HG02852 (cell line): ENCODE results near the gene SLCO1C1.
"Not testable (repeated sequence)": the region's sequence is repeated elsewhere in the genome, so short reads cannot be mapped to it uniquely, and the experiment has no call there.

Experiments used
- ATAC-seq: cut with Tn5 transposase; IDR thresholded peaks from one replicate; pipeline ENCODE4 v1.9.1; 2021; ENCODE audit warnings: mild to moderate bottlenecking, moderate library complexity; ENCODE audit not compliant: unreplicated experiment

The SLCO1C1 gene, protein sequence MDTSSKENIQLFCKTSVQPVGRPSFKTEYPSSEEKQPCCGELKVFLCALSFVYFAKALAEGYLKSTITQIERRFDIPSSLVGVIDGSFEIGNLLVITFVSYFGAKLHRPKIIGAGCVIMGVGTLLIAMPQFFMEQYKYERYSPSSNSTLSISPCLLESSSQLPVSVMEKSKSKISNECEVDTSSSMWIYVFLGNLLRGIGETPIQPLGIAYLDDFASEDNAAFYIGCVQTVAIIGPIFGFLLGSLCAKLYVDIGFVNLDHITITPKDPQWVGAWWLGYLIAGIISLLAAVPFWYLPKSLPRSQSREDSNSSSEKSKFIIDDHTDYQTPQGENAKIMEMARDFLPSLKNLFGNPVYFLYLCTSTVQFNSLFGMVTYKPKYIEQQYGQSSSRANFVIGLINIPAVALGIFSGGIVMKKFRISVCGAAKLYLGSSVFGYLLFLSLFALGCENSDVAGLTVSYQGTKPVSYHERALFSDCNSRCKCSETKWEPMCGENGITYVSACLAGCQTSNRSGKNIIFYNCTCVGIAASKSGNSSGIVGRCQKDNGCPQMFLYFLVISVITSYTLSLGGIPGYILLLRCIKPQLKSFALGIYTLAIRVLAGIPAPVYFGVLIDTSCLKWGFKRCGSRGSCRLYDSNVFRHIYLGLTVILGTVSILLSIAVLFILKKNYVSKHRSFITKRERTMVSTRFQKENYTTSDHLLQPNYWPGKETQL

GRCh38 chr12:20695232-20695631 is at the start of gene SLCO1C1:
TSS of gene SLCO1C1 (plus strand) at chr12:20695332. CDS start at chr12:20699577, 4,245 bp downstream.
- no peak for ATAC-seq

- peak; percentile 69 for ATAC-seq
Observed at GRCh38 chr12:20646239-20646827, 48.8 kb upstream of the SLCO1C1 start.

DNA sequence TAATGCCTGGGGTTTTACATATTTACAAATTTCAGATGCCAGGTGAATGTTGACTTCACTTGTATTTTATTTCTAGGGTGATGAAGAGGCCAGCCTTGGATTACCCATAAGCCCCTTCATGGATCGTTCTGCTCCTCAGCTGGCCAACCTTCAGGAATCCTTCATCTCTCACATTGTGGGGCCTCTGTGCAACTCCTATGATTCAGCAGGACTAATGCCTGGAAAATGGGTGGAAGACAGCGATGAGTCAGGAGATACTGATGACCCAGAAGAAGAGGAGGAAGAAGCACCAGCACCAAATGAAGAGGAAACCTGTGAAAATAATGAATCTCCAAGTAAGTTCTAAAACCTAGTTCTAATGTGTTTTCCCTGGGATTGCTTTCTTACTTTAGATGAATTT is 41.3 kb upstream of the SLCO1C1 start:
- ATAC-seq = no peak

DNA sequence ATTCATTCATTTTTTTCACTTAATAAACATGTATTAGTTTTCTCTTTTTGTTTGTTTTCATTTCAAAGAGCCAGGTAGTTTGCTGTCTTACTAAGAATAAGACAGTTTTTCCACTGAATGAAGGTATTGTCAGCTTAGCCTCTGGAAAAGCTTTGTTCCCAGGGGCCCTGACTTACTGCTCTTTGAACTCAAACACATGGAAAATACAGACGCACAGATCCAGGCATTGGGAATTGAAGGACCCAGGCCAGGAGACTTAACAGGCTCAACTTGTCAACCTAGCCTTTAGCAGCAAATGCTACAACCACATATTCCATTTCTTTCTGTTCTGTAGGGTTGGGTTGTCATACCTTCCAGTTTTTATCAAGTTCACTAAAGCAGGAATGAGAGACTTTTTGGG is 38.5 kb upstream of the SLCO1C1 start:
- no peak for ATAC-seq

- no peak for ATAC-seq
Observed at GRCh38 chr12:20657496-20657895, 37.6 kb upstream of the SLCO1C1 start.

GRCh38 chr12:20681334-20681733 is 13.8 kb upstream of the SLCO1C1 start:
- ATAC-seq = no peak

- ATAC-seq = no peak
Observed at GRCh38 chr12:20696181-20696905, 1.2 kb downstream of the SLCO1C1 start.

- no peak for ATAC-seq
Observed at GRCh38 chr12:20701106-20701505, 6.0 kb downstream of the SLCO1C1 start.

- ATAC-seq = no peak
Observed at GRCh38 chr12:20704860-20705259, 9.7 kb downstream of the SLCO1C1 start.

DNA sequence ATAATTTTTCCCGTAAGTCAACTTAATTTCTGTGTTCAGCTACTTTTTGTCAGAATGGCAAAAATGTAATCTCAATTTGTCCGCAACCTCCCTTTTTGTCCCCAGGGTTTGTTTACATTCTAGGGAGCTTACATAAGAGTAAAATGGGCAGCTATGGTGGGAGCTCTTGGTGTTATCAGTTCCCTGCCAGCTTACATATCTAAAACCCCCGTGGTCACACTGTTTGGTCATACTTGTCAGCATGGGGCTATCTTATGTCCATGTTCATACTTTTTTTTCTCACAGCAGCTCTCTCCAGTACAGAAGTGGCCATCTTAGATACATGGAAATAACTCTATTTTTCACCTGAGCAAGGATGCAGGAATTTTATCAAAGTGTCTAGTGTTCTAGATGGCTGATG is 16.7 kb downstream of the SLCO1C1 start:
- no peak for ATAC-seq

DNA sequence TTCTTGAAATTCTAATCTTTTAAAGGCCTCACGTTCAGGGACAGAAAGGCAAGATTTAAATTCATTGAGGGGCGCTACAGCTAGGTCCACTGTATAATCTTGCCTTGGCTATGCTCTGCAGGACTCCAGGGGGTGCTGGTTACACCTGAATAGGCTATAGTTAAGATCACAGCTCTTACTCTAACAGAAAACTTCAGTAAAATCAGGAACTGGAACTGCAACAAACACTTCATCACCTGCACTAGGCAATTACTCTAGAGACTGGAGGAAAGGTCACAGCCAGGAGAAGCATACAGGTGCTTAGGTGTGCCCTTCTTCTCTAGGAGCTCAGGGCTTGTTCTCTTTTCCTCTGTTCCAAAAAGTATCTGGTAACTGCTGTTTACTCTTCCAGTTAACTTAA is 20.9 kb downstream of the SLCO1C1 start:
- no peak for ATAC-seq

- no peak for ATAC-seq
Observed at GRCh38 chr12:20716985-20717384, 21.9 kb downstream of the SLCO1C1 start.

DNA sequence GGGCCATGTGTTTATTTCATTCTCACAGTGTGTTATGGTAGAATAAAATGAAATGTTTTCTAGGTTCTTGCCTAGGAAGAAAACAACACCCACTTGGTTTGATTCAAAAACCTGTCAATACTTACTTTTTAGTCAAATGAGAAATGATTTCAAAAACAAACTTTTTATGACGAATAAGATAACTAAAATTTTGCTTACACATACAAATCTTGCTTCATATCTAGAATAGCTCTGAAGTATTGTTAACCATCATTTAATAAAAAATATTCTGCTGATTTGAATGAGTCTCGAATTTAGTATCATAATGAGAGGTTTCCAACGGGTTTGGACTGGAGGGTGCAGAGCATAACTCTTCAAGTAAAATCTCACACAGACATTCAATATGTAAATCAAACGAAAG is 23.2 kb downstream of the SLCO1C1 start:
- ATAC-seq = no peak

DNA sequence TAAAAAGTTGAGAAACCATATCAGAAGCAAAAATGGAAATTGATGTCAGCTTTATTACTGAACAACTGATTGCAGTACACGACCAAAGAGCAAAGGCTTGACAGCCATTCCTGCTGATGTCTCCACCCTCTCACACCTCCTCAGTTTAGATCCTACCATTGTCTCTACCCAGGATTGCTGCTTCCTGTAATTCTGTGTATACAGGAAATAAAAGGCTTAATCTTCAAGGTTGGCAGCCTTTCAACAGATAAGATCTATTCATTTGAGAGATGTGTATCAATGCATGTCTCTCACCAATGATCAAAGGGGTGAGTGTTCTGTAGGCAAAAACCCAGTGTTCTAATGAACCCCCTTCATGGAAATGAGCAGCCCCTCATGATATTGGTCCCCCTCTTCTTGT is 27.0 kb downstream of the SLCO1C1 start:
- ATAC-seq = no peak

DNA sequence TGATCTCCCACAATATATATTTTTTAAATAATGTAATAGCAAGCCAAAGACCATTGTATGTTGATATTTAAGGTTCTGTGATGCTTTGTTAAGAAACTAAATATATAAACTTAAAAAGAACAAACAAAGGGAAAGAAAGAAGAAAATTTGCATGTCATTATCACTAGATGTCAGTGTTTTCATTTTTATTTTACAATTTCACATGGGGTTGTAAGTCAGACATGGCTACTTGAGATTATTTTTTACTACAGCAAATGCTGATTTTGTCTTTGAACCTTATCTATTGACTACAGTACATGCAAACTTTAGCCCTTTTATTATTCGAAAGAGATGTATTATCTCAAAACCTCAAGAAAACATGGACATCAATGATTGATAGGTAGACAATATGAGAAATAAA is 36.1 kb downstream of the SLCO1C1 start:
- no peak for ATAC-seq

GRCh38 chr12:20740972-20741371 is 45.8 kb downstream of the SLCO1C1 start:
- no peak for ATAC-seq

GRCh38 chr12:20748198-20748597 is 53.1 kb downstream of the SLCO1C1 start:
- ATAC-seq = no peak

DNA sequence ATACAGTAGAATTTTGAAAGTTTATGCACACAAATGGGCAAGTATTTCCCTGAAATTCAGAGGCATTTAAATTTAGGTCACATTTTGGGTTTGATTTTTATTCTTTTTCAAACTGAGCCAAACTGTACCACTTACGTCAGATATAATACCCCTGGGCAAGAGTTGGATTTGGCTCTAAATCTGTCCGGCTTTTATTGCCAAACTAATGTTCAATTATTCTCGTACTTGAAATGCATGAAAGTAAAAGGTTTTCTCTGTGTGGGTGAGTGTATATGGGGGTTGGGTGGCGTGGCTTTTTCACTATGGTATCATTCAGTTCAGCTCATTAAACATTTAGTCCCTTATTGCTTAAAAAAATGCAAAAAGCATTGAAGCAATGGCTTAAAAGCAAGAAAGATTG is 55.9 kb downstream of the SLCO1C1 start:
- ATAC-seq = no peak

- ATAC-seq = no peak
Observed at GRCh38 chr12:20777420-20777819, 82.3 kb downstream of the SLCO1C1 start.

DNA sequence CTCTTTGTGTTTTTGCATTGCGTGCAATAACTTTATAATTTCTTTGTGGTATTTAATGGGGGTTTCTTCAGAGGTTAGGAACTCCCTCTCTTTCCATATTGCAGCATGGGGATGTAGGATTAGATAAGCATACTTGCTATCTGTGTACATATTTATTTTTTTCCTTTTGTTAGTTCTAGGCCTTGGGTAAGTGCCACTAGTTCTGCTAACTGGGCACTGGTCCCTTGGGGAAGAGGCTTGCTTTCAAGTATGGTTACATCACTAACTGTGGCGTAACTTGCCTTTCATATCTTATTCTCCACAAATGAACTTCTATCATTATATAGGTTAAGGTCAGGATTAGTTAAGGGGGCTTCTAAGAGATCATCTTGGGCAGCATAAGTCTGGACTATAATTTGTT is 83.8 kb downstream of the SLCO1C1 start:
- no peak for ATAC-seq

DNA sequence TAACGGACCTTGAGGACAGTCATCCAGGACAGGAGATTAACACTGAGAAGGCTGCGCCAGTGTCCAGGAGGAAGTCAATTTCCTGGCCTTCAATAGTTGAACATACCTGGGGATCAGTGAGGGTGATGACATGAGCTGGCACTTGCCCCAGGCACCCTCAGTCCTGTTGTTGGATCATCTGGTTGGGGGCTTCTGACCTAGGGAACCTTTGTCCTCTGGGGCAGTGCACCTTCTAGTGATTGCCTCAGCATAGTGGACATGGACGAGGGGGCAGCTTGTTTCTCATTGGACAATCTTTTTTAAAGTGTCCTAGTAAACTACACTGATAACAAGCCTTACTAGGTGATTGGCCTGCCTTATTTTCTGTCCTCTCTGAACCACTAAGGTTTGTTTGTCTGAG is 84.8 kb downstream of the SLCO1C1 start:
- ATAC-seq = not testable (repeated sequence)
